ENCODE measurements around the gene SHISAL1. TPM values are rescaled to one million over a fixed set of nuclear protein-coding genes. Genes with fewer than 3 reads are reported as not detected.

The SHISAL1 gene
- total RNA-seq, 1 experiment from 2014 or later, result 2.9 TPM

GRCh38 chr22:44271732-44272400 lies 40.9 kb downstream of the SHISAL1 start:
- Histone ChIP-seq H3K4ac (ENCODE audit: low read depth, low read length) (no peak overlapping the region), H2BK20ac (ENCODE audit: low read depth, low read length, poor library complexity, severe bottlenecking) (no peak overlapping the region), H3K56ac (ENCODE audit: insufficient read length, low read depth, low read length) (no peak overlapping the region), H3K18ac (ENCODE audit: insufficient read length, low read depth, low read length) (no peak overlapping the region), H3K79me2 (ENCODE audit: insufficient read depth, low read length) (no peaks in the 10 kb centered on the region), H4K8ac (replicated peaks; ENCODE audit: insufficient read length, low read depth, low read length) (no peak overlapping the region), H2AFZ (ENCODE audit: low read length) (no peak overlapping the region), H3T11ph (ENCODE audit: low read length) (no peak overlapping the region), H4K91ac (ENCODE audit: insufficient read length, low read depth, low read length) (no peak overlapping the region), H3K4me1 (ENCODE audit: insufficient read depth, low read length) (0 out of 2 replicates have a peak, but pooled peaks cover 2% of the 10 kb centered on the region), H3K4me2 (ENCODE audit: insufficient read depth, insufficient read length, low read length) (no peak overlapping the region), H2BK5ac (ENCODE audit: insufficient read length, low read length) (no peak overlapping the region), H4K20me1 (ENCODE audit: control insufficient read depth, insufficient read depth, insufficient read length) (no peaks in the 10 kb centered on the region), H2BK120ac (ENCODE audit: low read depth, low read length, poor library complexity, severe bottlenecking) (no peak overlapping the region), H2BK12ac (ENCODE audit: insufficient read length, low read depth, low read length) (no peak overlapping the region), H3K79me1 (ENCODE audit: insufficient read depth, low read depth, low read length, poor library complexity, severe bottlenecking) (no peaks in the 10 kb centered on the region), H3K9ac (ENCODE audit: extremely low read depth, insufficient read length, low read length) (no peak overlapping the region), H2AK5ac (ENCODE audit: insufficient read length, low read length) (no peak overlapping the region), H3K27me3 (ENCODE audit: insufficient read depth, low read length) (no peaks in the 10 kb centered on the region), H3K27ac (ENCODE audit: insufficient read length, low read depth, low read length) (no peak overlapping the region), H3K23me2 (ENCODE audit: insufficient read length, low read depth, low read length, poor library complexity, severe bottlenecking) (no peaks in the 10 kb centered on the region), H3K14ac (ENCODE audit: insufficient read depth, low read length) (no peak overlapping the region), H3K23ac (ENCODE audit: insufficient read length, low read depth, low read length) (no peak overlapping the region), H3K9me3 (ENCODE audit: control insufficient read depth, low read depth, low read length) (no peaks in the 10 kb centered on the region), H2BK15ac (ENCODE audit: low read depth, low read length) (no peak overlapping the region), H4K5ac (ENCODE audit: insufficient read length, low read depth, low read length) (no peak overlapping the region)
- H3K27ac Mint-ChIP-seq, result 0 out of 7 replicates have a peak overlapping the region, but pooled peaks of 1 of the 3 experiments have one; percentile 25
- no peak for TF ChIP-seq CTCF (conservative IDR thresholded peaks at IDR 0.05)
- DNase-seq, result no peak
- no peaks in the 10 kb centered on the region for H3K9me3 Mint-ChIP-seq
- WGBS (ENCODE audit: extremely low coverage, insufficient read length, low lambda C conversion rate), result no CpG with 5 or more reads among the region's 11 CpGs
- no peak overlapping the region for H3K4me3 Mint-ChIP-seq
- peaks cover 7% of the 10 kb centered on the region; the same call in 1 of the 2 replicates for H3K27me3 Mint-ChIP-seq (ENCODE audit: low read depth)
- H3K36me3 Mint-ChIP-seq (ENCODE audit: insufficient read depth in 1 of 3, low read depth in 3 of 3), result no peaks in the 10 kb centered on the region
- peaks cover 23 to 25% of the 10 kb centered on the region in 2 experiments for H3K4me1 Mint-ChIP-seq
